Measurements from ENCODE around the gene STAT1. TPM values are rescaled to one million over a fixed set of nuclear protein-coding genes. Genes with fewer than 3 reads are reported as not detected.

Gene STAT1
- total RNA-seq, 1 donor from 2014 or later, result 86.9 TPM

- no peak for DNase-seq (ENCODE audit: low read depth)
- no peak overlapping the region for H3K4me3 ChIP-seq (ENCODE audit: low read depth, low read length)
- no peak for TF ChIP-seq CTCF (conservative IDR thresholded peaks at IDR 0.05; ENCODE audit: low read depth, low read length)
Measured at GRCh38 chr2:190987938-190988337, 26.0 kb downstream of the STAT1 start.

- no peak overlapping the region for H3K4me3 ChIP-seq (ENCODE audit: low read depth, low read length)
- no peak for TF ChIP-seq CTCF (conservative IDR thresholded peaks at IDR 0.05; ENCODE audit: low read depth, low read length)
- no peak for DNase-seq (ENCODE audit: low read depth)
Measured at GRCh38 chr2:190987116-190987515, 26.9 kb downstream of the STAT1 start.

- no peak overlapping the region for H3K4me3 ChIP-seq (ENCODE audit: low read depth, low read length)
- DNase-seq (ENCODE audit: low read depth), result no peak
- no peak for TF ChIP-seq CTCF (conservative IDR thresholded peaks at IDR 0.05; ENCODE audit: low read depth, low read length)
Measured at GRCh38 chr2:190986221-190986953, 27.6 kb downstream of the STAT1 start.

GRCh38 chr2:190984595-190984994 is 29.4 kb downstream of the STAT1 start:
- DNase-seq (ENCODE audit: low read depth), result peak; percentile 36
- no peak overlapping the region for H3K4me3 ChIP-seq (ENCODE audit: low read depth, low read length)
- TF ChIP-seq CTCF (conservative IDR thresholded peaks at IDR 0.05; ENCODE audit: low read depth, low read length), result no peak

- H3K4me3 ChIP-seq (ENCODE audit: low read depth, low read length), result no peak overlapping the region
- TF ChIP-seq CTCF (conservative IDR thresholded peaks at IDR 0.05; ENCODE audit: low read depth, low read length), result no peak
- no peak for DNase-seq (ENCODE audit: low read depth)
Measured at GRCh38 chr2:190982262-190983034, 31.5 kb downstream of the STAT1 start.

GRCh38 chr2:190981733-190982132 is 32.2 kb downstream of the STAT1 start:
- DNase-seq (ENCODE audit: low read depth), result no peak
- H3K4me3 ChIP-seq (ENCODE audit: low read depth, low read length), result no peak overlapping the region
- no peak for TF ChIP-seq CTCF (conservative IDR thresholded peaks at IDR 0.05; ENCODE audit: low read depth, low read length)

Data from epithelial cell of proximal tubule (primary cell).